A673 (cell line): ENCODE measurements around the gene IL10RB.

Experiments
- EZH2 ChIP-seq: fragments of 200-600 bp; sonication (generic); IDR thresholded peaks from 2 replicates; pipeline ENCODE4 v1.6.1; 2017; ENCODE audit warnings: borderline replicate concordance, low read depth, mild to moderate bottlenecking, mixed read lengths, antibody characterized with exemption, low read length; ENCODE audit not compliant: poor library complexity, severe bottlenecking
- TF ChIP-seq, protein P1 (sequence below): fragments of 300-800, 200-600 bp; sonication (generic); conservative IDR thresholded peaks from 2 replicates; pipeline ENCODE4 v1.5.1; 2017; ENCODE audit warnings: low read depth, mild to moderate bottlenecking, antibody characterized with exemption, low read length, moderate library complexity, mixed read lengths

DNA sequence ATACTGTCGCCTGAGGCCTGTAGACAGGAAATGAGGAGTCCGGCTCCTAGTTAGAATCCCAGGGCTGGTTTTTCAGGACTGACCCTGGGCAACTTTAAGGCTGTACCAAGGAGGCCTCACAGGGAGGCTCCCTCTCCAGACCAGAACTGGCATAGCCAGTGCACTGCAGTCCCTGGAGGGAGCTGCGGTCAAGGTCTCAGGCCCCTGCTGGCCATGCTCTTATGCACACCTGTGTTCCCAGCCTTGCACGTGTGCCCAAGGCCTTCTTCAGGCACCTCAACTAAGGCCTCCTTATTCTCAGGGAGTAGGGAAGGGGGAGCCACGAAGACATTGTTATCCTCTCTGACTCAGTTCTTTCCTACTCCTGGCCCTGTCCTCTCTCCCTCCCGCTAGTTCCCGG is 36.6 kb downstream of the IL10RB start:
- TF ChIP-seq, protein P1, sequence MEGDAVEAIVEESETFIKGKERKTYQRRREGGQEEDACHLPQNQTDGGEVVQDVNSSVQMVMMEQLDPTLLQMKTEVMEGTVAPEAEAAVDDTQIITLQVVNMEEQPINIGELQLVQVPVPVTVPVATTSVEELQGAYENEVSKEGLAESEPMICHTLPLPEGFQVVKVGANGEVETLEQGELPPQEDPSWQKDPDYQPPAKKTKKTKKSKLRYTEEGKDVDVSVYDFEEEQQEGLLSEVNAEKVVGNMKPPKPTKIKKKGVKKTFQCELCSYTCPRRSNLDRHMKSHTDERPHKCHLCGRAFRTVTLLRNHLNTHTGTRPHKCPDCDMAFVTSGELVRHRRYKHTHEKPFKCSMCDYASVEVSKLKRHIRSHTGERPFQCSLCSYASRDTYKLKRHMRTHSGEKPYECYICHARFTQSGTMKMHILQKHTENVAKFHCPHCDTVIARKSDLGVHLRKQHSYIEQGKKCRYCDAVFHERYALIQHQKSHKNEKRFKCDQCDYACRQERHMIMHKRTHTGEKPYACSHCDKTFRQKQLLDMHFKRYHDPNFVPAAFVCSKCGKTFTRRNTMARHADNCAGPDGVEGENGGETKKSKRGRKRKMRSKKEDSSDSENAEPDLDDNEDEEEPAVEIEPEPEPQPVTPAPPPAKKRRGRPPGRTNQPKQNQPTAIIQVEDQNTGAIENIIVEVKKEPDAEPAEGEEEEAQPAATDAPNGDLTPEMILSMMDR = no peak
- no peak for TF ChIP-seq EZH2
